Ishikawa (cell line): Measurements from ENCODE around the gene VIPR1.

Experiments
- EP300 ChIP-seq: IDR thresholded peaks from 2 replicates; pipeline ENCODE4 v1.6.1; 2012; ENCODE audit warnings: borderline replicate concordance
- MAX ChIP-seq: IDR thresholded peaks from 2 replicates; pipeline ENCODE4 v1.6.1; 2012
- TAF1 ChIP-seq: IDR thresholded peaks from 2 replicates; pipeline ENCODE4 v1.6.1; 2012; ENCODE audit warnings: low read depth, mild to moderate bottlenecking
- TCF12 ChIP-seq: IDR thresholded peaks from 2 replicates; pipeline ENCODE4 v1.6.1; 2012; ENCODE audit warnings: low read depth
- TF ChIP-seq, protein P1 (sequence below): IDR thresholded peaks from 2 replicates; pipeline ENCODE4 v1.6.1; 2012; ENCODE audit warnings: low read depth, mild to moderate bottlenecking

GRCh38 chr3:42501321-42501680, 1.1 kb upstream of the VIPR1 start:
- TF ChIP-seq EP300 (no peak), MAX (no peak), TCF12 (no peak), TAF1 (no peak)
- TF ChIP-seq, protein P1, sequence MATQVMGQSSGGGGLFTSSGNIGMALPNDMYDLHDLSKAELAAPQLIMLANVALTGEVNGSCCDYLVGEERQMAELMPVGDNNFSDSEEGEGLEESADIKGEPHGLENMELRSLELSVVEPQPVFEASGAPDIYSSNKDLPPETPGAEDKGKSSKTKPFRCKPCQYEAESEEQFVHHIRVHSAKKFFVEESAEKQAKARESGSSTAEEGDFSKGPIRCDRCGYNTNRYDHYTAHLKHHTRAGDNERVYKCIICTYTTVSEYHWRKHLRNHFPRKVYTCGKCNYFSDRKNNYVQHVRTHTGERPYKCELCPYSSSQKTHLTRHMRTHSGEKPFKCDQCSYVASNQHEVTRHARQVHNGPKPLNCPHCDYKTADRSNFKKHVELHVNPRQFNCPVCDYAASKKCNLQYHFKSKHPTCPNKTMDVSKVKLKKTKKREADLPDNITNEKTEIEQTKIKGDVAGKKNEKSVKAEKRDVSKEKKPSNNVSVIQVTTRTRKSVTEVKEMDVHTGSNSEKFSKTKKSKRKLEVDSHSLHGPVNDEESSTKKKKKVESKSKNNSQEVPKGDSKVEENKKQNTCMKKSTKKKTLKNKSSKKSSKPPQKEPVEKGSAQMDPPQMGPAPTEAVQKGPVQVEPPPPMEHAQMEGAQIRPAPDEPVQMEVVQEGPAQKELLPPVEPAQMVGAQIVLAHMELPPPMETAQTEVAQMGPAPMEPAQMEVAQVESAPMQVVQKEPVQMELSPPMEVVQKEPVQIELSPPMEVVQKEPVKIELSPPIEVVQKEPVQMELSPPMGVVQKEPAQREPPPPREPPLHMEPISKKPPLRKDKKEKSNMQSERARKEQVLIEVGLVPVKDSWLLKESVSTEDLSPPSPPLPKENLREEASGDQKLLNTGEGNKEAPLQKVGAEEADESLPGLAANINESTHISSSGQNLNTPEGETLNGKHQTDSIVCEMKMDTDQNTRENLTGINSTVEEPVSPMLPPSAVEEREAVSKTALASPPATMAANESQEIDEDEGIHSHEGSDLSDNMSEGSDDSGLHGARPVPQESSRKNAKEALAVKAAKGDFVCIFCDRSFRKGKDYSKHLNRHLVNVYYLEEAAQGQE, result no peak
